H7 (cell line): ENCODE data around the gene ZKSCAN8. TPM values are rescaled to one million over a fixed set of nuclear protein-coding genes. Genes with fewer than 3 reads are reported as not detected.

Experiments
- DNase-seq: peaks from one replicate; pipeline ENCODE4 v3.0.0; 2012
- H3K27me3 ChIP-seq: 2 replicates; pipeline ENCODE4 v1.6.0; 2011; ENCODE audit warnings: mild to moderate bottlenecking, low read length; ENCODE audit not compliant: control insufficient read depth, insufficient read depth
- H3K36me3 ChIP-seq: replicated peaks from 2 replicates; pipeline ENCODE4 v1.5.1; 2011; ENCODE audit warnings: low read length; ENCODE audit not compliant: control insufficient read depth, insufficient read depth
- H3K4me3 ChIP-seq: 2 replicates; pipeline ENCODE4 v1.5.1; 2011; ENCODE audit warnings: low read depth, mild to moderate bottlenecking, control low read depth, low read length, moderate library complexity; ENCODE audit not compliant: insufficient read depth
- total RNA-seq: library from RNA; depleted of rRNA; stranded (reverse); fragments of >200 nt; shearing (Covaris generic); gene quantifications from 2 replicates; pipeline ENCODE4 v1.2.3, GENCODE V29; 2014

ZKSCAN8 gene
- total RNA-seq, 1 experiment from 2014 or later: 13.4 TPM

- Histone ChIP-seq H3K27me3 (no peaks in the 10 kb centered on the region; the same call in 1 of the 2 replicates), H3K36me3 (peaks cover 1% of the 10 kb centered on the region; the same call in 1 of the 2 replicates)
- no peak for DNase-seq
Observed at GRCh38 chr6:28159029-28159607, 17.4 kb downstream of the ZKSCAN8 start.

DNA sequence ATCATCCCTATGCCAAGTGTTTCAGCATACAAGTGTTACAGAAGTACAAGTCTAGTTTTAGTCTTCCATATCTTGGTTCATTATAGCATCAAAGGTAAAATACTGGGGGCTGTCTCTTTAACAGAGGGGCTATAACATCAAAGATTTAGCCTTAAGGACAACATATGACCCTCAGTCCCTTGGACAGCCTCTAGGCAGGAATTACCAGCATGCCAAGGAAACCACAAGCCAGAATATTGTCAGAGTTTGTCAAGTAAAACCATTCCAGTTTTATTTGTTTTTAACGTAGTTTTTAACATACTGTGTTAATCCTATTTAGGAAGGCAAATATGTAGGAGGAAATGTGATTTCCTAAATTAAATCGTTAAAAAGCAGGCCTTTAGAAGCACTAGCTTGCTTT, 18.6 kb downstream of the ZKSCAN8 start:
- DNase-seq: no peak
- H3K36me3 ChIP-seq: no peaks in the 10 kb centered on the region; the same call in 1 of the 2 replicates
- no peaks in the 10 kb centered on the region; the same call in 1 of the 2 replicates for H3K27me3 ChIP-seq
- no peak overlapping the region for H3K4me3 ChIP-seq

More at GRCh38 chr6:28159029-28159607, 17.4 kb downstream of the ZKSCAN8 start:
- no peak overlapping the region for H3K4me3 ChIP-seq

- H3K4me3 ChIP-seq: peak overlapping the region; percentile 52
- no peaks in the 10 kb centered on the region for H3K36me3 ChIP-seq
- no peaks in the 10 kb centered on the region; the same call in 1 of the 2 replicates for H3K27me3 ChIP-seq
- DNase-seq: peak; percentile 89
Observed at GRCh38 chr6:28161410-28162079, 19.9 kb downstream of the ZKSCAN8 start.

GRCh38 chr6:28165563-28165962, 23.9 kb downstream of the ZKSCAN8 start:
- DNase-seq: no peak
- no peaks in the 10 kb centered on the region for H3K36me3 ChIP-seq
- H3K27me3 ChIP-seq: no peaks in the 10 kb centered on the region; the same call in 1 of the 2 replicates
- no peak overlapping the region for H3K4me3 ChIP-seq

GRCh38 chr6:28167068-28167467, 25.4 kb downstream of the ZKSCAN8 start:
- Histone ChIP-seq H3K27me3 (no peaks in the 10 kb centered on the region; the same call in 1 of the 2 replicates), H3K4me3 (no peak overlapping the region), H3K36me3 (no peaks in the 10 kb centered on the region)
- DNase-seq: no peak

DNA sequence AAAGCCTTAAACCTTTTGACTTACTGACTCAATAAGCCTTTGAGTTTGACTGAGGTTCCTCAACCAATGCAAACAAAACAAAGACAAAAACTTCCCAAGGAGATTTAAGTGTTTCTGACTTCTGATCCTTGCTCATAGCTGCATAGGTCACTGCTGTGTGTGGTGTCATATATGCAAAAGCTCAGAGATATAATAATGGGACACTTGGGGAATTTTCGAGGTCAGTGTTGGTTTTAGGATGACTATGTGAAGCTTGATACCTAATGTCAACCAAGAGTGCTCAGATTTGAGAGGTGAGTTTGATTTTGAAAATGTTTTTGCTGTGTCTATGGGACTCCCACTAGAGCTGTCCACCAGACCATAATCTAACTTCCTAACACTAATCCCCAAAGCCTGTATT, 26.2 kb downstream of the ZKSCAN8 start:
- H3K27me3 ChIP-seq: no peaks in the 10 kb centered on the region; the same call in 1 of the 2 replicates
- no peak for DNase-seq
- no peaks in the 10 kb centered on the region for H3K36me3 ChIP-seq
- no peak overlapping the region for H3K4me3 ChIP-seq

GRCh38 chr6:28171271-28171670, 29.6 kb downstream of the ZKSCAN8 start:
- no peaks in the 10 kb centered on the region for H3K36me3 ChIP-seq
- no peak for DNase-seq

GRCh38 chr6:28172006-28172405, 30.3 kb downstream of the ZKSCAN8 start:
- no peak for DNase-seq
- no peak overlapping the region for H3K4me3 ChIP-seq
- no peaks in the 10 kb centered on the region for H3K36me3 ChIP-seq
- H3K27me3 ChIP-seq: no peaks in the 10 kb centered on the region

More at GRCh38 chr6:28171271-28171670, 29.6 kb downstream of the ZKSCAN8 start:
- Histone ChIP-seq H3K4me3 (no peak overlapping the region), H3K27me3 (no peaks in the 10 kb centered on the region)

DNA sequence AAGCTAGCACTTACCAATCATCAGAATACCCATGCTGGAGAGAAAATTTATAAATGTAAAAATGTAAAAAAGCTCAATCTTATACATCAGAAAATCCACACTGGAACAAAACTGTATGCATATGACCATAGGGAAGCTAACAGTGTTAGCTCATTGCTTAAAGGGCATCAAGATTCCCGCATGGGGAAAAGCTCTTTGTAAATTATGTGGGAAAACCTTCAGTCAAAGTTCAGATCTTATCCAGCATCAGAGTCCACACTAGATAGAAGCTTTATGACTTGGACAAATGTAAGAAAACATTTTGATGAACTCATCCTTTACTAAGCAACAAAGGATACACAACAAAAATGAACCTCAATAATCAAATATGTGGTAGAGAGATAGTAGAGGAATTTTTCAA, 34.7 kb downstream of the ZKSCAN8 start:
- DNase-seq: no peak
- H3K36me3 ChIP-seq: no peaks in the 10 kb centered on the region
- no peak overlapping the region for H3K4me3 ChIP-seq
- no peaks in the 10 kb centered on the region for H3K27me3 ChIP-seq

DNA sequence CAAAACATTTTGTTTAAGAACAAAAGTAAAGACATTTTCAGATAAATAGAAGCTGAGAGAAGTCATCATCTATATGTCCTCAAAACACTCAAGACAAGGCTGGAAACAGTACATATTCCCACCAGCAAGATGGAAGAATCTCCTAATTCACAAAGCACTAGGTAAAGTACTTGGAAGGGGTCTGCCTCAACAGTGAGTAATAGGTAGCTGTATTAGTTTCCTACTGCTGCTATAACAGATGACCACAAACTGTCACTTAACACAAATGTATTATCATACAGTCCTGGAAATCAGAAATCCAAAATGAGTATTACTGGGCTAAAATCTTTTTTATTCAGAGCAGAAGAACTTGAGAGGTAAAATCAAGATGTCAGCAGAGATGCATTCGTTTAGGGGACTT, 40.6 kb downstream of the ZKSCAN8 start:
- Histone ChIP-seq H3K4me3 (no peak overlapping the region), H3K27me3 (no peaks in the 10 kb centered on the region), H3K36me3 (no peaks in the 10 kb centered on the region)
- no peak for DNase-seq

DNA sequence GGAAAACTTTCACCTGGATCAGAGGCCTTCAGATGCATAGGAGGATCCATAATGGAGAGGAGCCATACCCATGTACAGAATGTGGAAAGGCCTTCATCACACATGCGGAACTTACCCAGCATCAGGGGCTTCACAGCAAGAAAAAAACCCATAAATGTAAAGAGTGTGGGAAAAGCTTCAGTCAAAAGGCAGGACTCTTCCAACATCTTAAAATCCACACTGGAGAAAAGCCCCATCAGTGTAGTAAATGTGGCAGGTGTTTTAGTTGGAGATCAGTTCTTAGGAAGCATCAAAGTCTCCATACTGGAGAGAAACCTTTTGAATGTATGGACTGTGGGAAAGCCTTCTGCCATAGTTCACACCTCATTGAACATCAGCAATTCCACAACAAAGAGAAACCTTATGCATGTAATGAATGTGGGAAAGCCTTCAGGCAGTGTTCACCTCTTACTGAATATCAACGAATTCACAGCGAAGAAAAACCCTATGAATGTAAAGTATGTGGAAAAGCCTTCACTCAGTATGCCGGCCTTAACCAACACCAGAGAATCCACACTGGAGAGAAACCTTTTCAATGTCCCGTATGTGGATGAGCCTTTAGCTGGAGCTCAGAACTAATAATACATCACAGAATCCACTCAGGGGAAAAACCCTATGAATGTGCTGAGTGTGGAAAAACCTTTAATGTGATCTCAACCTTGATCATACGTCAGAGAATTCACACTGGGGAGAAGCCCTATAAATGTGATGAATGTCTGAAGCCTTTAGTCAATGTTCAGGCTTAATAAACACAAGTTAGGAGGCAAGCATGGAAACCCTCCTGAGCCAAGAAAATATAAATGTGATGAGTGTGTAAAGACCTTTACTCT, 46.7 kb downstream of the ZKSCAN8 start:
- no peaks in the 10 kb centered on the region for H3K36me3 ChIP-seq
- DNase-seq: no peak
- no peaks in the 10 kb centered on the region for H3K27me3 ChIP-seq
- no peak overlapping the region for H3K4me3 ChIP-seq

DNA sequence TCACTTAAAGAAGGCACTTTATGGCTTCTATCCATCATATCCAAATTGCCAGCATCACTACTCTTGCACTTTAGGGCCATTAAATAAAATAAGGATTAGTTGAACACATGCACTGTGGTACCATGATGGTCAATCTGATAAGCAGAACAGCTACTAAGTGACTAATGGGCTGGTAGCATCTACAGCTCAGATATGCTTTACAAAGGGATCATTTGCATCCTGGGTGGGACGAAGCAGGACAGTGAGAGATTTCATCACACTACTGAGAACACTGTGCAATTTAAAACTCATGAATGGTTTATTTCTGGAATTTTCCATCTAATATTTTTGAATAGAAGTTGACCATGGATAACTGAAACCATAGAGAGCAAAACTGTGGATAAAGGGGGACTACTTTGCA, 58.3 kb downstream of the ZKSCAN8 start:
- DNase-seq: no peak
- H3K4me3 ChIP-seq: no peak overlapping the region
- H3K27me3 ChIP-seq: peaks cover 9% of the 10 kb centered on the region
- H3K36me3 ChIP-seq: no peaks in the 10 kb centered on the region

GRCh38 chr6:28203201-28203600, 61.5 kb downstream of the ZKSCAN8 start:
- H3K4me3 ChIP-seq: no peak overlapping the region
- DNase-seq: peak; percentile 76
- peaks cover 41% of the 10 kb centered on the region for H3K27me3 ChIP-seq
- no peaks in the 10 kb centered on the region for H3K36me3 ChIP-seq

DNA sequence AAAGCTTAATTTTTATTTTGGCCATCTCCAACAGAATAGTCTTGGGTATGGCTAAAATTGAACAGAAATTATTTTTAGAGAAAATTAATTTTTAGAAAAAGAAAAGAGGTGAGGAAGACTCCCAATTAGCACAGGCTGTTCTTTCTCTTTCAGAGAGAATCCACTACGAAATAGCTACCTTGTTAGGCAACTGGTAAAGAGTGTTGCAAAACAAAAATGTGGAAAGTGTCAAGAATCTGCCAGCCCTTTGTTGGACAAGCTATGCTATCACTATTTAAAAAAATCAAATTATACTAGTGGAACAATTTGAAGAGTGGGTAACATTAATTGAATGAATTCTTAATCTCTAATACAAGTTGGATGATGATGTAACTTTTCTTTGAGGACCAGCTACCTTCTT, 64.2 kb downstream of the ZKSCAN8 start:
- Histone ChIP-seq H3K27me3 (peaks cover 67% of the 10 kb centered on the region), H3K36me3 (no peaks in the 10 kb centered on the region), H3K4me3 (no peak overlapping the region)
- DNase-seq: no peak
